Measurements from ENCODE around the gene KPNA4. TPM values are rescaled to one million over a fixed set of nuclear protein-coding genes. Genes with fewer than 3 reads are reported as not detected.

KPNA4 gene
- total RNA-seq, 4 donors from 2014 or later: 13.8 to 29.7 (median 22.7) TPM

DNA sequence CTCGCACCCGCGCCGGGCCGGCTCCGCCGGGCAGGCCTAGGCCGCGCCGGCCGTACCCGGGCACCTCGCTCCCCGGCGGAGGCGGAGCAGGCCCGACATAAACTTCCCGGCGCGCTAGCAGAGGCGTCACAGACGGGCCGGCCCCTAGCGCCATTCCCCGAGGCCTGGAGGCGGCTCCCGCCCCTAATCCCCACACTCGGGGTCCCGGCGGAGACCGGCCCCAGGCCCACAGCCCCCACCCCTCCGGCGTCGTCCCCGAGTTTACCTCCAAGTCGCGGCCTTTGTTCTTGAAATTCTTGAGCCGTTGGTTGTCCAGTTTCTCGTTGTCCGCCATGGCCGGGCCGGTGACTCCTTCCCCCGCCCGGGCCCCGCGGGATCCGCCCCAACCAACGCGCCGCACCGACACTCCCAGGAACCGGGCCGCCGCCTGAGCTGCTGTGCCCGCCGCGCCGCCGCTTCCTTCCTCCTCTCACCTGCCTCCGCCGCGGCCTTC, 376 bp downstream of the KPNA4 start:
- peak; percentile 76 for DNase-seq
- Histone ChIP-seq H3K4me3 (peak overlapping the region; percentile 87 to 99 (median 94)), H3K36me3 (no peaks in the 10 kb centered on the region), H3K9me3 (no peaks in the 10 kb centered on the region), H3K27ac (peak overlapping the region; percentile 98 to 100 (median 99)), H3K27me3 (no peaks in the 10 kb centered on the region), H3K4me1 (peaks cover 13 to 56% (median 42%) of the 10 kb centered on the region in 4 donors)
- WGBS, 2 donors (ENCODE audit: low coverage in 1 of 2): 0% methylated on average over 36 of the region's 62 CpGs; no CpG with 5 or more reads in 1 of the 2 donors
- in situ Hi-C loops (cut with MboI; ENCODE audit: low pct_ligation_motif_present in 1 of 4, low pct_unique_long_range_greater_than_20kb in 1 of 4, low sequenced_read_pairs in 3 of 4) (no loop called here), intact Hi-C loops (cut with DNase I; ENCODE audit: low total_unique reads) (no loop called here)
- no peak for TF ChIP-seq POLR2AphosphoS5 (IDR thresholded peaks at IDR 0.05)
- TF ChIP-seq POLR2A (IDR thresholded peaks at IDR 0.05): no peak
- TF ChIP-seq EP300 (IDR thresholded peaks at IDR 0.05; ENCODE audit: low read depth): no peak
- TF ChIP-seq, protein P1, sequence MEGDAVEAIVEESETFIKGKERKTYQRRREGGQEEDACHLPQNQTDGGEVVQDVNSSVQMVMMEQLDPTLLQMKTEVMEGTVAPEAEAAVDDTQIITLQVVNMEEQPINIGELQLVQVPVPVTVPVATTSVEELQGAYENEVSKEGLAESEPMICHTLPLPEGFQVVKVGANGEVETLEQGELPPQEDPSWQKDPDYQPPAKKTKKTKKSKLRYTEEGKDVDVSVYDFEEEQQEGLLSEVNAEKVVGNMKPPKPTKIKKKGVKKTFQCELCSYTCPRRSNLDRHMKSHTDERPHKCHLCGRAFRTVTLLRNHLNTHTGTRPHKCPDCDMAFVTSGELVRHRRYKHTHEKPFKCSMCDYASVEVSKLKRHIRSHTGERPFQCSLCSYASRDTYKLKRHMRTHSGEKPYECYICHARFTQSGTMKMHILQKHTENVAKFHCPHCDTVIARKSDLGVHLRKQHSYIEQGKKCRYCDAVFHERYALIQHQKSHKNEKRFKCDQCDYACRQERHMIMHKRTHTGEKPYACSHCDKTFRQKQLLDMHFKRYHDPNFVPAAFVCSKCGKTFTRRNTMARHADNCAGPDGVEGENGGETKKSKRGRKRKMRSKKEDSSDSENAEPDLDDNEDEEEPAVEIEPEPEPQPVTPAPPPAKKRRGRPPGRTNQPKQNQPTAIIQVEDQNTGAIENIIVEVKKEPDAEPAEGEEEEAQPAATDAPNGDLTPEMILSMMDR (IDR thresholded peaks at IDR 0.05): no peak

DNA sequence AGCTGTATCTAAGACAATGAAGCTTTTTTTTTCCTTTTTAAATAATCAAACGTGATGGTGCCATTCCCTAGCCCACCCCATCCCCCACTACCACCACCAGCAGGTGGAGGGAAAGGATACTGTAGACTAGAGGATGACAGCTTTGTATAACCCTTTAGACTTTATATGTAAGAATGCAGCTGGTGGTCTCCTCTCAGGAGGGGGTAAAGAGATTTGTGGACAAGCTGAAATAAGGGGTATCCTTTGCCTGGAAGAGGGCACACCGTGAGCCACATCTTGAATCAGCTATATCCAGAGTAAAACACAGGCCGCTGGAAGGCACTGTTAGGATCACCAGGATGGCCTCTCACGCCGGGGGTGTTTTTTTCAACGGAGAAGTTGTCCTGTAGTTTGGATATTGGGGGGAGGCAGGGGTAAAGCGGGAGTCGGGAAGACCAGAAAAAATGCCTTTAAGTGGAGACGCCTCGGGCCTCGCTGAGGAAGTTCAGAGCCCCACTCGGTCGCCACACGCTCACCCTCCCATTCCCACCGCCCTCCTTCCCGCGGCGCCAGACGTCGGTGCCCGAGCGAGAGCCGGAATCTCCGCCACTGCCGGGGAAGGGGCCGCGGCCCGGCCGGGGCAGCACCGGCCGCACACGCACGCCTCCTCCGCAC, 986 bp downstream of the KPNA4 start:
- DNase-seq: peak; percentile 25
- 0% methylated on average over 1 to 23 of the region's 34 CpGs for WGBS, 2 donors (ENCODE audit: low coverage in 1 of 2)
- intact Hi-C loops (cut with DNase I; ENCODE audit: low total_unique reads) (no loop called here), in situ Hi-C loops (cut with MboI; ENCODE audit: low pct_ligation_motif_present in 1 of 4, low pct_unique_long_range_greater_than_20kb in 1 of 4, low sequenced_read_pairs in 3 of 4) (no loop called here)
- Histone ChIP-seq H3K9me3 (no peaks in the 10 kb centered on the region), H3K4me3 (peak overlapping the region; percentile 73 to 99 (median 91)), H3K36me3 (no peaks in the 10 kb centered on the region), H3K27ac (peak overlapping the region; percentile 98 to 100 (median 99)), H3K27me3 (no peaks in the 10 kb centered on the region), H3K4me1 (peaks cover 13 to 60% (median 42%) of the 10 kb centered on the region in 4 donors)
- TF ChIP-seq POLR2AphosphoS5 (IDR thresholded peaks at IDR 0.05) (no peak), POLR2A (IDR thresholded peaks at IDR 0.05) (no peak), EP300 (IDR thresholded peaks at IDR 0.05; ENCODE audit: low read depth) (no peak)
- TF ChIP-seq, protein P1 (IDR thresholded peaks at IDR 0.05): no peak

DNA sequence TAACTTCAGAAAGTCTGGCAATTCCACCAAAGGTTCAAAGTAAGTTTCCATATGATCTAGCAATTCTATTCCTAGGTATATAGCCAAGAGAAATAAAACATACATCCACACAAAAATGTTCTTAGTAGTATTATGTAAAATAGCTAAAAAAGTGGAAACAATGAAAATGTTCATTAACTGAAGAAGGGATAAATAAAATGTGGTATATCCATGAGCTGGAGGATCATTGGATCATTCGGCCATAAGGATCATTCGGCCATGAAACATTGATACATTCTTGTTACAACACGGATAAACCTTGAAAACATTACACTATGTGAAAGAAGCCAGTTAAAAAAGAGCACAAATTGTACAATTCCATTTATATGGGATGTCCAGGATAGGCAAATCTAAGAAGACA, 2.4 kb downstream of the KPNA4 start:
- WGBS, 2 donors (ENCODE audit: low coverage in 1 of 2): 83% methylated on average over 3 of the region's 3 CpGs
- in situ Hi-C loops (cut with MboI; ENCODE audit: low pct_ligation_motif_present in 1 of 4, low pct_unique_long_range_greater_than_20kb in 1 of 4, low sequenced_read_pairs in 3 of 4): no loop called here

DNA sequence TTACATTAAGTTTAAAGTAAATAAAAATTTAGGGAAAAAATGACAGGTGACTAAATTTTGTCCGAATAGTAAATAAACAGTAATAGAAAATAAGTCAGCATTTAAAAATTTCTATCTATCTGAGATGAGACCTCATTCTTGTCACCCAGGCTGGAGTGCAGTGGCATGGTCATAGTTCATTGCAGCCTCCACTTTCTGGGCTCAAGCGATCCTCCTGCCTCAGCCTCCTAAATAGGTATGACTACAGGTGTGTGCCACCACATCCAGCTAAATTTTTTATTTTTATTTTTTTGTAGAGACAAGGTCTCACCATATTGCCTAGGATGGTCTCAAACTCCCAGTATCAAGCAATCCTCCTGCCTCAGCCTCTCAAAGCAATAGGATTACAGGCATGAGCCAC, 7.8 kb downstream of the KPNA4 start:
- no peaks in the 10 kb centered on the region for H3K27me3 ChIP-seq
- intact Hi-C loops (cut with DNase I; ENCODE audit: low total_unique reads): no loop called here
- H3K36me3 ChIP-seq: no peaks in the 10 kb centered on the region
- H3K27ac ChIP-seq: no peak overlapping the region
- peaks cover 0 to 56% (median 30%) of the 10 kb centered on the region in 4 donors for H3K4me1 ChIP-seq
- no peak overlapping the region for H3K4me3 ChIP-seq
- WGBS, 2 donors (ENCODE audit: low coverage in 1 of 2): 91 to 100% methylated on average over 2 of the region's 2 CpGs
- in situ Hi-C loops (cut with MboI; ENCODE audit: low pct_ligation_motif_present in 1 of 4, low pct_unique_long_range_greater_than_20kb in 1 of 4, low sequenced_read_pairs in 3 of 4): no loop called here
- no peak for DNase-seq
- TF ChIP-seq, protein P1 (IDR thresholded peaks at IDR 0.05): no peak
- no peak for TF ChIP-seq POLR2A (IDR thresholded peaks at IDR 0.05)
- no peak for TF ChIP-seq POLR2AphosphoS5 (IDR thresholded peaks at IDR 0.05)
- TF ChIP-seq EP300 (IDR thresholded peaks at IDR 0.05; ENCODE audit: low read depth): no peak
- H3K9me3 ChIP-seq: no peaks in the 10 kb centered on the region

More for the DNA sequence above, 2.4 kb downstream of the KPNA4 start:
- TF ChIP-seq, protein P1 (IDR thresholded peaks at IDR 0.05): no peak
- TF ChIP-seq EP300 (IDR thresholded peaks at IDR 0.05; ENCODE audit: low read depth) (no peak), POLR2A (IDR thresholded peaks at IDR 0.05) (no peak)
- no peaks in the 10 kb centered on the region for H3K9me3 ChIP-seq
- H3K4me1 ChIP-seq: peaks cover 13 to 69% (median 45%) of the 10 kb centered on the region in 4 donors
- no peaks in the 10 kb centered on the region for H3K36me3 ChIP-seq
- H3K27me3 ChIP-seq: no peaks in the 10 kb centered on the region
- DNase-seq: no peak
- no peak overlapping the region for H3K27ac ChIP-seq
- intact Hi-C loops (cut with DNase I; ENCODE audit: low total_unique reads): no loop called here
- peak overlapping the region in 1 of 4 donors; percentile 99 for H3K4me3 ChIP-seq
